HL-60/S4 treated with retinoic acid at 250 ng/mL for 4 days and 3 days (cell line): ENCODE data around the gene TXNDC2.

Experiments
- in situ Hi-C: fragments of 300-500 bp; cut with MboI; formaldehyde crosslinking; loops from 2 replicates; pipeline ENCODE4 v1.7.0; 2022; ENCODE audit warnings: low sequenced_read_pairs

TXNDC2 gene

DNA sequence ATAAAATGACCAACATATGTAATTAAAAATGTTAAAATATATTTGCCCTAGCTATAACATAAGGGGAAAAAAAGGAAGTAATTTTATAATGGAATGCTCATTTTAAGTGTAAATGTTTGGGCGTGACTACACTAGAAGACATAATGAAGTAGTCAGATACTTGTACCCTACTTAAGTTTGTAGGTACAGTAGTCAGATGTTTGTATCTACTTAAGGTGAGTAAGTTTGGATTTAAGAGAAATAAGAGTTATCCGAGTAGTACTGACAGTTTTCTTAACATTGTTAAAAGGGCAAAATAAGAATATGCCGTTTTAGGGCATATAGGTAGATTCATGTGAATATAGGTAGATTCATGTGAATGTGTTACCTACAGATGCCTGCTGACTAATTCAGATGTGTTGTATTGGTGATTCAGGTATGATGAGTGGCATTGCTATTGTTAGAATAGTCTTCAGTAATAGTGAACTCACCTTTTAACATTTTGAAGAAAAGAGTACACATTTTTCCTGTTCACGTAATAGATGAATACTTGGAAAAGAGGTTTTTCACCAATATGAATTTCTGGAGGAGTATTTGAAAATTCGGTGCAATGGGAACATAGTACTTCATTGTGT lies 43.0 kb downstream of the TXNDC2 start:
- in situ Hi-C loops: loop anchor here (25.0 kb wide), 1 partner anchor 91 kb away; no protein-coding TSS in a partner anchor

GRCh38 chr18:9930299-9930884 lies 44.6 kb downstream of the TXNDC2 start:
- in situ Hi-C loops: loop anchor here (25.0 kb wide), 1 partner anchor 93 kb away; no protein-coding TSS in a partner anchor

DNA sequence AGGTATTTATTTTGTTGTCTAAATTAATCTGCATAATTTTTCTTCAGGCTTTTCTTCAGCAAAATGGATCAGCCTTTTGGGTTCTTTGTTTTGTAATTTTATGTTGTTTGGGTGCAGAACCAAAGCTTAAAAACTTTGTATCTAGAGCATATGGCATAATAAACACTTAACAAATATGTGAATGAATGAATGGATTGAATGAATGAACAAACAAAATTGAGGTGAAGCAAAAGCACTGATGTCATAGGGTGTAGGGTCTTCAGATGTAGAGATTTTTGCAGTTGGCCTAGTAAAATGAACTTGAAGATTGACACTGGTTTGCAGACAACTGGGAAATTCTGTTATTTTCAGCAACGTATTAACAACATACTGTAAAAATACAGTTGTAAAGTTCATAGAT lies 45.4 kb downstream of the TXNDC2 start:
- in situ Hi-C loops: loop anchor here (25.0 kb wide), 1 partner anchor 94 kb away; no protein-coding TSS in a partner anchor

DNA sequence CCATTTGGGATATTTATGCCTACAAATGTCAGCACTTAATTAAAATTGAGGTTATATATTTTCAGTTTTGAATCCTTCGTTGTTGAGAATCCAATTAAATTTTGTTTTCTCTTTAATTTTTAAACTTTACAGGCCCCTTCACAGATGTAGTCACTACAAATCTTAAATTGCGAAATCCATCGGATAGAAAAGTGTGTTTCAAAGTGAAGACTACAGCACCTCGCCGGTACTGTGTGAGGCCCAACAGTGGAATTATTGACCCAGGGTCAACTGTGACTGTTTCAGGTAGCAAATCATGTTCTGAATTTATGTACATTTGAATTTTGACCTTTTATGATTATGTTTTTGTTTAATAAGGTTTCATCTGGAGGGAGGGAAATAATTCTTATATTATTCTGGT lies 45.9 kb downstream of the TXNDC2 start:
- in situ Hi-C loops: loop anchor here (25.0 kb wide), 1 partner anchor 94 kb away; no protein-coding TSS in a partner anchor

DNA sequence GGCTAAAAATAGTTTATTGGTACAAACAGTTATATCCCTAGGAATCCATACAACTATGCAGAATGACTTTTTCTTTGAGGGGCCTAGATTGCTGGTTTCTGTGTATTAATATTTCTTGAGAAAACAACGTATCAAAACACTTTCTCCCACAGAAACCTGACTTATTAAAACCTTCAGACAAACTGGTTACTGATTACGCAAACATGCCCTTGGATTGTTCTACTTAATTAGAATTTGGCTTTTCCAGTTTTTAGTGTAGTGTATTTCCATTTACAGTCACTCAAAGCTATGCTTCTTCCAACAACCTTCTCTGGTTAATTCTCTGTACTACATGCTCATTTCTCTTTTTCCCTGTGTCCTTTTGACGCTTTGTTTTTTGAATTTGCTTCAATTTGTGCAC lies 48.1 kb downstream of the TXNDC2 start:
- in situ Hi-C loops: loop anchor here (25.0 kb wide), 1 partner anchor 97 kb away; no protein-coding TSS in a partner anchor

GRCh38 chr18:9934274-9934673 lies 48.5 kb downstream of the TXNDC2 start:
- in situ Hi-C loops: loop anchor here (25.0 kb wide), 1 partner anchor 97 kb away; no protein-coding TSS in a partner anchor
